Stimulated activated naive CD8-positive, alpha-beta T cell treated with anti-CD3 and anti-CD28 coated beads, Interleukin-15, Interleukin-2, amounts not matched to agents 100 ng/mL and 50 ng/mL, for 24 hours (primary cell): ENCODE results near the gene TRIM47.
"Not testable (repeated sequence)": the region's sequence is repeated elsewhere in the genome, so short reads cannot be mapped to it uniquely, and the experiment has no call there.

Source experiments
- H3K27ac Mint-ChIP-seq: one replicate; pipeline ENCODE4 v1.8.0; 2021; ENCODE audit warnings: mild to moderate bottlenecking, mixed read lengths
- H3K27me3 Mint-ChIP-seq: one replicate; pipeline ENCODE4 v1.8.0; 2021; ENCODE audit warnings: mixed read lengths
- H3K36me3 Mint-ChIP-seq: one replicate; pipeline ENCODE4 v1.8.0; 2021; ENCODE audit warnings: low read depth, mixed read lengths
- H3K4me1 Mint-ChIP-seq: one replicate; pipeline ENCODE4 v1.8.0; 2021; ENCODE audit warnings: low read depth, mixed read lengths
- H3K4me3 Mint-ChIP-seq: one replicate; pipeline ENCODE4 v1.8.0; 2021; ENCODE audit warnings: mild to moderate bottlenecking, mixed read lengths
- H3K9me3 Mint-ChIP-seq: one replicate; pipeline ENCODE4 v1.8.0; 2021; ENCODE audit warnings: mixed read lengths

Gene TRIM47

DNA sequence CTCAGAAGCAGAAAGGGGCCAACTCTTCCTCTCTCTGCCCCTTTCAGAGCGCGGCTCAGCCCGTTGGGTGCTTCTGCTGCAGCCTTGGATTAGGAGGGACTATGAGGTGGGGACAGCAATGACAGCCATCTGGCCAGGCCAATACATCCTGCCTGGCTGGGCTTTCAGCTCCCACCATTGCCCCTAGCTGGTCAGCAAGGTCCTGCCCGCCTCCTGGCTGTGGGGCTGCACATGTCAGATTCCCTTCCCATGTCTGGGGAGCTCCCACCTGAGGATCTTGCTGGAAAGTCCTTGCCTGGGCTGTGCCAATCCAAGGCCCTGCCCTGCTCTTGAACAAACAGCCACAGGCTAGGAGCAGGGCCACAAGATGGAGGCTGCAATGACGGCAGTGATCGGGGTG is 10.1 kb upstream of the TRIM47 start:
- Mint-ChIP-seq H3K4me3 (no peak overlapping the region), H3K36me3 (peaks cover 12% of the 10 kb centered on the region), H3K9me3 (no peaks in the 10 kb centered on the region), H3K27me3 (no peaks in the 10 kb centered on the region), H3K4me1 (peaks cover 17% of the 10 kb centered on the region), H3K27ac (no peak overlapping the region)

DNA sequence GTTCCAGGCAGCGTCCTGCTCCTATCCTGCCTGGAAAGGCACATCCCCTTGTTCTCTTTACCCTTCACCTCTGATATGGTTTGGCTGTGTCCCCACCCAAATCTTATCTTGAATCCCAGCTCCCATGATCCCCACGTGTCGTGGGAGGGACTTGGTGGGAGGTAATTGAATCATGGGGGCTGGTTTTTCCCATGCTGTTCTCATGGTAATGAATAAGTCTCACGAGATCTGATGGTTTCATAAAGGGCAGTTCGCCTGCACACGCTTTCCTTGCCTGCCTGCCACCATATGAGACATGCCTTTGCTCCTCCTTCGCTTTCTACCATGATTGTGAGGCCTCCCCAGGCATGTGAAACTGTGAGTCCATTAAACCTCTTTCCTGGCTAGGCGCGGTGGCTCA is 7.5 kb upstream of the TRIM47 start:
- H3K9me3 Mint-ChIP-seq, H3K27me3 Mint-ChIP-seq, H3K4me3 Mint-ChIP-seq, H3K27ac Mint-ChIP-seq: not testable (repeated sequence)
- peaks cover 12% of the 10 kb centered on the region for H3K36me3 Mint-ChIP-seq
- peaks cover 17% of the 10 kb centered on the region for H3K4me1 Mint-ChIP-seq

DNA sequence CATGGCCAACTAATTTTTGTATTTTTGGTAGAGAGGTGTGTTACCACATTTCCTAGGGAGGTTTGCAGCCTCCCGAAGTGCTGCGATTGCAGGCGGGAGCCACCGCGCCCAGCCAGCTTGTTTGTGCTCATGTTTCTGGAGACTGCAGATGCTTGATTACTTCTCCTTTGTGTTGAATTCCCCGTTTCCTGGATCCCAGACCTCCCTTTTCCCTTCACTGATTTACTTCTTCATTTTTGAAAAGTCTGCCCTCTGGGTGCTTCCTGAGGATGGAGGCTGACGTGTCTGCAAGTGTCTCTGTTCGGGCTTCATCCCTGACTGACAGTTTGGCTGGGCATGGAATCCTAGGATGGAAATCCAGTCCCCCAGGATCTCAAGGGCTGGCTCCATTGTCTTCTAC is 7.0 kb upstream of the TRIM47 start:
- H3K4me1 Mint-ChIP-seq: peaks cover 14% of the 10 kb centered on the region
- H3K27ac Mint-ChIP-seq: no peak overlapping the region
- no peak overlapping the region for H3K4me3 Mint-ChIP-seq
- no peaks in the 10 kb centered on the region for H3K9me3 Mint-ChIP-seq
- no peaks in the 10 kb centered on the region for H3K27me3 Mint-ChIP-seq
- peaks cover 10% of the 10 kb centered on the region for H3K36me3 Mint-ChIP-seq

DNA sequence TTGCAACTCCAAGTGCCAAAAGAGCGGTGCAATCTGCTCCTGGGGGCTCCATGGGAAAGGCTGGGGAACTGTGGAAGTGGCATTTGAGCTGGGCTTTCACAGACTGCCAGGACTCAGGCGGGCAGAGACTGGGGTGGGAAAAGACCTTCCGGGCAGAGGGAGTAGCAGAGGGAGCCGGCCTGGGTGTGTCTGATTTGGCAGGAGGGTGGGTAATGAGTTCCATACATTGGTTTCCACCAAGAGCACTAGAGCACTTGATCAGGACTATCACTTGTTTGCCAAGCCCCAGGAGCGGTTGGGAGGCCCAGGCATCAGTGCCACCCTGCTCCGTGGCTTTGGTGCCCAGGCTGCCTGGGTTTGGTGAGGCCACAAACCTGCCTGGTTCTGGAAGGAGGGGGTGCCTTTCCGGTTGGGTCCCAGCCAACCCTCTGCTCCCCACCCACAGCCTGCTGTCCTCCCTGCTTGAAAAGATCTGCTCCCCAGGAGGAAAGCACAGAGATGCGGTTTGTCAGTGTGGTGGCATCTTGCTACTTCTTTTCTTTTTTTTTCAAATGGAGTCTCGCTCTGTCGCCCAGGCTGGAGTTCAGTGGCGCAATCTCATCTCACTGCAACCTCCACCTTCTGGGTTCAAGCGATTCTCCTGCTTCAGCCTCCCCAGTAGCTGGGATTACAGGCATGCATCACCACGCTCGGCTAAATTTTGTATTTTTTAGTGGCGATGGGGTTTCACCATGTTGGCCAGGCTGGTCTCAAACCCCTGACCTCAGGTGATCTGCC is 3.5 kb upstream of the TRIM47 start:
- Mint-ChIP-seq H3K4me3 (no peak overlapping the region), H3K9me3 (no peaks in the 10 kb centered on the region), H3K4me1 (peaks cover 14% of the 10 kb centered on the region), H3K27me3 (peaks cover 5% of the 10 kb centered on the region), H3K27ac (no peak overlapping the region), H3K36me3 (no peaks in the 10 kb centered on the region)

DNA sequence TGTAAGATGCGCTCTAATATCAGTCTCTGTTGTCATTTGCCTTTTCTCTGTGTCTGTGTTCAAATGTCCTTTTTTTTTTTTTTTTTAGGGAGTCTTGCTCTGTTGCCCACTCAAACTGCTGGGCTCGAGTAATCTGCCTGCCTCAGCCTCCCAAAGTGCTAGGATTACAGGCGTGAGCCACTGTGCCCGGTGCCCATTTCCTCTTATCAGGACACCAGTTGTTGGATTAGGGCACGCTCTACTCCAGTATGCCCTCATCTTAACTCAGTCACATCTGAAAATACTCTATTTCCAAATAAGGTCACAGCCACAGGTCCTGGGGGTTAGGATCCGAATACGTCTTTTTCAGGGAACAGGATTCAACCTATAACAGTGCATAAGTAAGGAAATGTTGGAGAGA is 1.9 kb upstream of the TRIM47 start:
- H3K27ac Mint-ChIP-seq: no peak overlapping the region
- H3K4me1 Mint-ChIP-seq: peaks cover 26% of the 10 kb centered on the region
- H3K4me3 Mint-ChIP-seq: no peak overlapping the region
- H3K9me3 Mint-ChIP-seq: no peaks in the 10 kb centered on the region
- H3K36me3 Mint-ChIP-seq: no peaks in the 10 kb centered on the region
- peaks cover 5% of the 10 kb centered on the region for H3K27me3 Mint-ChIP-seq

DNA sequence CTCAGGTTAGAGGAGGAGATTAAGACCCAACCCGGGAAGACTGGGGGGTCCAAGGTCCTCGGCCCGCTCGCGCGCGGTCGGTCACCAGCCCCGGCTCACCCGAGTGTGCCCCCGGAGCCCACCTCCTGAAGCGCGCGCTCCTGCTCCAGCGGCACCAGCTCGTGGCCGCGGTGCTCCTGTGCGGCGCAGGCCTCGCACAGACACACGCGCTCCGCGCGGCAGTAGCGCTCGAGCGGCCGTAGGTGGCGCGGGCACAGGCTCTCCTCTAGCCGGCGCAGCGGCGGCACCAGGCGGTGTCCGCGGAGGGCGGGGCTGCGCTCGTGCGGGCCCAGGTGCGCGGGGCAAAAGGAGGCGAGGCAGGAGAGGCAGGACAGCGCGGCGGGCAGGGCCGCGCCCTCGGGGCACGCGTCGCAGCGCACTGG is 618 bp downstream of the TRIM47 start:
- Mint-ChIP-seq H3K4me3 (peak overlapping the region; percentile 85), H3K4me1 (peaks cover 26% of the 10 kb centered on the region), H3K27ac (peak overlapping the region; percentile 86), H3K36me3 (no peaks in the 10 kb centered on the region), H3K27me3 (peaks cover 5% of the 10 kb centered on the region), H3K9me3 (no peaks in the 10 kb centered on the region)

DNA sequence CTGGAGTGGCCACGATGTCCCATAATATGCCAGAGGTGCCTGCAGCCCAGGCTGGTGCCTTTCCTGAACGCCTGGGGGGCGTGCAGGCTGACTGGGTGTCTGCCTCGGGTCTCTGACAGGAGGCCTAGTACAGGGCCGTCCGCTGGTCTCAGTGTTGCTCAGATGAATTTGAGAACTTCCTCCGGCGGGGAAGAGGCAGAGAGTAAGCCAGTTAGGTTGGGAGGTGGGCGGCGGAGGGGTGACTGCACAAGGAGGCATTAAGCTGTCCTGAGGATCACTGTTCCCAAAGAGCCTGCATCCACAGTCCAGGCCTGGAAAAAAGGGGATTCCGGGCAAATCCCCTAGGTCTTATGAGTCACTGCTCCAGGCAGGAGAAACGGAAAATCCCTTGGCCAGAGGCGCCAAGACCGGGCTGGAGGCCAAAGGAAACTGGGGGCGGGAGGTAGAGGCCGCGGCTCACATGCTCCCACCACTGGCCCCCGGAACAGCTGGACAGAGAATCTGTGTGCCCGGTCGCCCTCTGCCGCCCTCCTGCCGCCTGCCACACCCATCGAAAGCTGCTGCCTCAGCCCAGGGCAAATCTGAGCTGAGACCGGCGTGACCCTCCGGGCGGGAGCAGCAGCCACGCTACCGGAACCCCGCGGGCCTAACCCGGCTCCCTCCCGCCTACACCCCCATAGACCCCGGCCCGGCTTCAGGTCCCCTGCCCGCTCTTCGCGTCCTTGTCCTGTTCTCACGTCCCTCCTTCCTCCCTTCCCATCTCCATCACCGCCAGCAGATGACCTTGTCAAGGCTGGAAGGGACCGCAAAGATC is 1.2 kb downstream of the TRIM47 start:
- Mint-ChIP-seq H3K9me3 (no peaks in the 10 kb centered on the region), H3K27ac (peak overlapping the region; percentile 86), H3K27me3 (peaks cover 5% of the 10 kb centered on the region), H3K4me3 (peak overlapping the region; percentile 85), H3K36me3 (no peaks in the 10 kb centered on the region), H3K4me1 (peaks cover 26% of the 10 kb centered on the region)

DNA sequence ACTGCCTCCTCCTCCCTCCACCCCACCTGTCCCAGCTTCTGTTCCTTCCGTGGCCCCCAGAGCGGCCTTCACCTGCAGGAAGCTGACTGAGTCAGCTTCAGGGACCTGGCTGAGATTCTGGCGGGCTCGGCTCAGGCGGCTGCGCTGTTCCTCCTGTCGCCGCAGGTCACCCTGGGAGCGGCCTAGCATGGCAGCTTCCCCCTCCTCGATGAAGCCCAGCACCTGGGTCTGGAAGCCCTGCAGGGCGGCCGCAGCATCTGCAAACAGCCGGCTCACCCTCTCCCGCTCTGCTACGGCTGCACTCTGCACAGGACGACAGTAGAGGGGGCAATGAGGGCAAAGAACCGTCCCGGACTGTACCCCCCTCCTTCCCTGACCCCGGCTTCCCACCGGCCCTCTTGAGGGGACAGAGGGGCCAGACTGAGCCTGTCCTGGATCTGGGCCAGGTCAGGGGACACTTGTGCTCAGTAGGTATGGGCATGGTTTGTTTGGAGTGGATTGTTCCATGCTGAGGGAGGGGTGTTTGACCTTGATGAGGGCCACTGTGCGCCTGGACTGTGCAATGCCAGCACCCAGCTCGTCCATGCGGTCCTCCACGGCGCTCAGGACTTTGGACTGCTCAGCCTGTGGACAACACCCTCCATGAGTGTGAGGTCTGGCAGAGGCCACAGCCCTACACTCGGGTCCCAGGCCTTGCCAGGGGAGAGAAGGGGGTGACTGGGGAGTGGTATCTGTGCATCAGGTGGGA is 2.0 kb downstream of the TRIM47 start:
- H3K27me3 Mint-ChIP-seq: peaks cover 5% of the 10 kb centered on the region
- H3K27ac Mint-ChIP-seq: peak overlapping the region; percentile 86
- no peaks in the 10 kb centered on the region for H3K9me3 Mint-ChIP-seq
- H3K4me1 Mint-ChIP-seq: peaks cover 26% of the 10 kb centered on the region
- H3K36me3 Mint-ChIP-seq: no peaks in the 10 kb centered on the region
- peak overlapping the region; percentile 85 for H3K4me3 Mint-ChIP-seq

DNA sequence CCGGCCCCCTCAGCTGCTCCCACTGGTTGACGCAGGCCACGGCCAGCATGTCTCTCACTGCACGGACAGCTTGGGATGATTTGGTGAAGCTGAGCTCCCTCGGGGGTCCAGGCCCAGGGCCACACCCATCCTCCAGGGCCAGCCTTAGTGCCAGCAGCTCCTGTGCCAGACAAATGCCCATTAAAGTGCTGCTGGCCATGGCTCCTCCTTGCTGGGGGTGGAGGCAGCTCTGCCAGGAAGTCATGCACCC is 2.5 kb downstream of the TRIM47 start:
- no peaks in the 10 kb centered on the region for H3K36me3 Mint-ChIP-seq
- H3K4me1 Mint-ChIP-seq: peaks cover 26% of the 10 kb centered on the region
- H3K27ac Mint-ChIP-seq: peak overlapping the region; percentile 86
- peak overlapping the region; percentile 85 for H3K4me3 Mint-ChIP-seq
- no peaks in the 10 kb centered on the region for H3K9me3 Mint-ChIP-seq
- H3K27me3 Mint-ChIP-seq: peaks cover 5% of the 10 kb centered on the region

DNA sequence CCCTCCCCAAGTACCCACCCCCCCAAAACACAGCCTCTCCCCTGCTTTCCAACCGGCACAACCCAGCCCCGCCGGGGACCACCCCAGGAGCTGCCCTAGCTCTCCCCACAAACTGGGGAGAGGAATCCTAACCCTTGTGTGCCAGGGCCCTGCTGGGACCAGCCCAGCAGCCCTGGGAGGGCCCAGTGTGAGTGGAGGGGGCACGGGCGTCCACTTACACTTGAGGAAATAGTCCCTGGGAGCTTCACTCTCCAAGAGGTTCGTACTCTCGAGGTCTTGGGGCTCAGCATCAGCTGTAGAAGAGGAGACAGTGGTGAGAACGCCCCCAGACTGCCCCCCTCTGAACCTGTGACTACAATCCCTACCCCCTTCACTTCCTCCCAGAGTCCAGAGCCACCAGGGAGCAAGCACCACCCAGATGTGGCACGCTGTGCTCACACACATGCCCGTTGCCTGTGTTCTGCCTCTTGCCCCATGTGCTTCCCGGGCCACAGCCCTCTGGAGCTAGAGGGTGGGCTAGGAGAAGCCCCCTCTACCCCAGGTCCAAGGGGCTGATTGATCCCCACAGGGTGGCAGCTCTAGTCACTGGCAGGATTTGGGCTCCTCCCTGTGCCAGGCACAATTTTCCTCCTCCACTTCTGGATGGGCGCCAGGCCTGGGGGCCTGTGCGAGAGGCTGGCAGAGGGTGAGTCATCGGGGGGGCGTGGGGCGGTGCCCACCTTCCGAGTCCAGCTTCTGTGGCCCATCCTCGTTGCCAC is 3.0 kb downstream of the TRIM47 start:
- Mint-ChIP-seq H3K36me3 (no peaks in the 10 kb centered on the region), H3K27me3 (peaks cover 5% of the 10 kb centered on the region), H3K4me3 (peak overlapping the region; percentile 85), H3K9me3 (no peaks in the 10 kb centered on the region), H3K27ac (peak overlapping the region; percentile 86), H3K4me1 (peaks cover 26% of the 10 kb centered on the region)

DNA sequence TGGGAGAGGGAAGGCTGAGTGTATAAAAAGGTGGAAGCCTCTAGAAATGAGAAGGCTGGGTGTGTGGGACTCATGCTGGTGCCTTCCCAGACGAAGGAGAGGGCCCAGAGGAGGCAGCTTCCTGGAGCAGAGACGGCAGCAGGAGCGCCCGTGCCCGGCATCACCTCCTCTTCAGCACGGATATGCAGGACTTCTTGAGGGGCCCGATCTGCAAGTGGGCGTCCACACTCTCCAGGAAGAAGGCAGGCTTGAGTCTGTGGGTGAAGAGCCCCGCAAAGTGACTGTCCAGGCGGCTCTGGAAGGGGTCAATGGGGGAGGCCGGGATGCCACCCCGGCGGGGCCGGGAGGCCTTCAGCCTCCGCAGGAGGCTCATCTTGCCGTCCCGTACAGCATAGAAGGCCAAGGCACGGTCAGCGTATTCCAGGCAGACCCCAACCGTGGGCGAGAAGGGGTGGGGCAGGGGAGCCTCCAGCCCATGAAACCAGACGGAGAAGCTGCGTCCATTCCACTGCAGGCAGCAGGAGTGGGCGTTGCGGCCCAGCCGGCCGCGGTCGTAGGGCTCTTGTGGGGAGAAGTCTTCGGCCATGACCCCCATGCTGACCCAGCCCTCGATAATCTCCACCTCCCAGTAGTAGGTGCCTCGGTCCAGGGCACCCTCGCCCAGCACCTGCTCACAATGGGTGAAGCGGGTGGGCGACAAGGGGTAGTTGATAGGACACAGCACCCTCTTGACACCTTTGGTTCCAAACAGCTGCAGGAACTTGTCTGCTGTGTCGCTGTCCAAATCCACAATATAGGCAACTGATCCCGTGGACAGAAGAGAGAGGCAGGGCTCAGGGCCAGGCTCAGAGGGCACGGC is 3.8 kb downstream of the TRIM47 start:
- no peak overlapping the region for H3K4me3 Mint-ChIP-seq
- no peaks in the 10 kb centered on the region for H3K9me3 Mint-ChIP-seq
- H3K4me1 Mint-ChIP-seq: peaks cover 26% of the 10 kb centered on the region
- H3K36me3 Mint-ChIP-seq: no peaks in the 10 kb centered on the region
- H3K27me3 Mint-ChIP-seq: no peaks in the 10 kb centered on the region
- H3K27ac Mint-ChIP-seq: no peak overlapping the region

DNA sequence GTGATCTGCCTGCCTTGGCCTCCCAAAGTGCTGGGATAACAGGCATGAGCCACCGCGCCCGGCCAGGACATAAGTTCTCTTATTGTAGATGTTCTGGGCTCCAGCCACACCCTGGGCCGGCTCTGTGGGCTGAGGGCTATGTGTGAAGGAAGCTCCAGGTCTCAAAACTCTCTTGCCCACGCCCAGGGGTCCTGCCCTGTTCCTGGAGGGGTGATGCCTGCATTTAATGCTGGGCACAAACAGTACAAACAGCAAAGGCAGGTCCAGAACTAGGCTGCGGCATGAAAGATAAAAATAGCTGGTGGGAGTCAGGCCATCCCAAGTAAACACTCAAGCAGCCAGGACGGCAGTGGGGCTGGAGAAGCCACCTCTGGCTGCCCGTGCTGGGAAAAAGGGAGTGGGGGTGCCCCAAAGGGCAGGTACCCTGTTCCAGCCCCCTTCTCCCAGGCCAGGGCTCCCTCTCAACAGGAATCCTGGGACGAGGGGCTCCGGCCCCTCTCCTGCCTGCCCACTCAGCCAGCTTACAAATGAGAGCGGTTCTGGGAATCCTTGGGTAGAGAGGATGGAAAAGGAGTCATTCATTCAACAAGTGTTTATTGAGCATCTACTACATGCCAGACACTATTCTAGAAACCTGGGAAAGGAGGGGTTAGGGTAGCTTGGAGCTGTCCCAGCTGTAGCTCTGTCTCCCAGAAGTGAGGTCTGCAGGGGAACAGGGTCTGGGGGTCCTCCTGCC is 4.6 kb downstream of the TRIM47 start:
- H3K36me3 Mint-ChIP-seq: no peaks in the 10 kb centered on the region
- no peaks in the 10 kb centered on the region for H3K27me3 Mint-ChIP-seq
- H3K4me3 Mint-ChIP-seq: no peak overlapping the region
- peaks cover 23% of the 10 kb centered on the region for H3K4me1 Mint-ChIP-seq
- H3K27ac Mint-ChIP-seq: no peak overlapping the region
- H3K9me3 Mint-ChIP-seq: no peaks in the 10 kb centered on the region

DNA sequence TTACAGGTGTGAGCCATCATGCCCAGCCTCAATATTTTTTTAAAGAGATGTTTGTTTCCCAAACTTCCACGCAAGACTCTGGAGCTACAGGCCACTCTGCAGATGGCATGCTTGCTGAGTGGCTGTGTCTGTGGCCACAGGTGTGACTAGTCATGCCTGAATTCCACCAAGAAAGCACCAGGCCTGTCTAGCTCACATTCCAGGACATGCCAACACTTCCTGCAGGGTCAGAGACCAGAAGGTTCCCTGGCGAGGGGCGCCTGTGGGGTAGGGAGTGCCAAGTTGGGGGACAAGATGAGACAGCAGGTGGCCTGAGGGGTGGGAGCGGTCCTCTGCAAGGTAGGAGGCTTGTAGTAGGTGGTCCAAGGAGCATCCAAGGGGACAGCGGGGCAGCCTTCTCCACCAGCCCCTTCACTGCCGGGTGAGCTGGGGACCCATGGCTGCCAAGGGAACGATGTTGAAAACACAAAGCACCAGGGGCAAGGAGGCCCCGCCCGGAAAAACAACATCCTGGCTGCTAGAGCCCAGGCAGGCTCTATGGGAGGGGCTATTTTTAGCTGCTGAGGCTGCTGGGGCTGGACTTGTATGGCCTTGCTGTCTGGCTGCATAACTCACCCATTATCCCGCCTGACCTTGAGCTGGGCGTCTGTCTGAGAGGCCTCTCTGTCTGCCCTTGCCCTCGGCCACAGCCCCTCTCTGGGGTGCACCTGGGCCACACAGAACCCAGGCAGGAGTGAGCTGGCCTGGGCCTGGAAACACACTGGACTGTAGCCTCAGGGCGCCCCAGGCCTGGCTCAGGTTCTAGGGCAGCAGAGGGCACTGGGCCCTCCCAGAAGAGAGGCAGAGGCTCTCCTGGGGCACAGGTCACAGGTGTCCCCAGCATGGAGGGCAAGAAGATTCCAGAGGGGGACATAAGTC is 5.7 kb downstream of the TRIM47 start:
- Mint-ChIP-seq H3K4me3 (no peak overlapping the region), H3K36me3 (no peaks in the 10 kb centered on the region), H3K27ac (peak overlapping the region; percentile 21), H3K27me3 (no peaks in the 10 kb centered on the region), H3K9me3 (no peaks in the 10 kb centered on the region), H3K4me1 (peaks cover 20% of the 10 kb centered on the region)
